ENCODE data around the gene OSBPL10.

- TF ChIP-seq CTCF (IDR thresholded peaks at IDR 0.05; ENCODE audit: low read length) = no peak
- no peak for TF ChIP-seq EZH2 (IDR thresholded peaks at IDR 0.05; ENCODE audit: borderline replicate concordance, low read length)
Observed at GRCh38 chr3:32009101-32009500, 28.0 kb upstream of the OSBPL10 start.

All from OCI-LY1 (cell line).